GM23248 (cell line): Measurements from ENCODE around the gene SLC35B1. TPM values are rescaled to one million over a fixed set of nuclear protein-coding genes. Genes with fewer than 3 reads are reported as not detected.

Source experiments
- DNase-seq: peaks from one replicate; pipeline ENCODE4 v3.0.0-alpha.2; 2015
- H2AFZ ChIP-seq: fragments of 200-600 bp; sonication (generic); 2 replicates; pipeline ENCODE4 v1.6.1; 2016; ENCODE audit warnings: antibody characterized with exemption
- H3F3A ChIP-seq: fragments of 200-600 bp; sonication (generic); 2 replicates; pipeline ENCODE4 v1.6.1; 2016; ENCODE audit warnings: mild to moderate bottlenecking, antibody characterized with exemption, mixed run types; ENCODE audit not compliant: insufficient read depth
- H3K27ac ChIP-seq: fragments of 200-600 bp; sonication (generic); 2 replicates; pipeline ENCODE4 v1.5.1; 2016; ENCODE audit warnings: mild to moderate bottlenecking
- H3K27me3 ChIP-seq: fragments of 200-600 bp; sonication (generic); replicated peaks from 2 replicates; pipeline ENCODE4 v1.6.1; 2016; ENCODE audit warnings: mild to moderate bottlenecking; ENCODE audit not compliant: insufficient read depth
- H3K36me3 ChIP-seq: fragments of 200-600 bp; sonication (generic); 2 replicates; pipeline ENCODE4 v1.6.1; 2016; ENCODE audit warnings: low read depth, mild to moderate bottlenecking
- H3K4me1 ChIP-seq: fragments of 200-600 bp; sonication (generic); 2 replicates; pipeline ENCODE4 v1.6.1; 2016; ENCODE audit warnings: mild to moderate bottlenecking; ENCODE audit not compliant: insufficient read depth
- H3K4me2 ChIP-seq: fragments of 200-600 bp; sonication (generic); one replicate; pipeline ENCODE4 v1.6.1; 2016; ENCODE audit warnings: mild to moderate bottlenecking; ENCODE audit not compliant: unreplicated experiment
- H3K4me3 ChIP-seq: fragments of 200-600 bp; sonication (generic); 2 replicates; pipeline ENCODE4 v1.5.1; 2016; ENCODE audit warnings: mild to moderate bottlenecking
- H3K79me2 ChIP-seq: fragments of 200-600 bp; sonication (generic); 2 replicates; pipeline ENCODE4 v1.6.1; 2016; ENCODE audit warnings: mild to moderate bottlenecking; ENCODE audit not compliant: insufficient read depth
- H3K9ac ChIP-seq: fragments of 200-600 bp; sonication (generic); 2 replicates; pipeline ENCODE4 v1.6.1; 2016; ENCODE audit warnings: mild to moderate bottlenecking
- H3K9me2 ChIP-seq: fragments of 200-600 bp; sonication (generic); 2 replicates; pipeline ENCODE4 v1.6.1; 2016; ENCODE audit warnings: mixed run types, mild to moderate bottlenecking, moderate library complexity; ENCODE audit not compliant: insufficient read depth
- H3K9me3 ChIP-seq: fragments of 200-600 bp; sonication (generic); one replicate; pipeline ENCODE4 v1.6.1; 2017; ENCODE audit warnings: low read depth
- H4K20me1 ChIP-seq: fragments of 200-600 bp; sonication (generic); 2 replicates; pipeline ENCODE4 v1.6.0; 2016; ENCODE audit not compliant: insufficient read depth
- EZH2 ChIP-seq: fragments of 200-600 bp; sonication (generic); IDR thresholded peaks from 2 replicates; pipeline ENCODE4 v1.6.1; 2018; ENCODE audit warnings: antibody characterized with exemption, mild to moderate bottlenecking; ENCODE audit not compliant: insufficient read depth, poor library complexity, severe bottlenecking
- EZH2phosphoT487 ChIP-seq: fragments of 200-600 bp; sonication (generic); IDR thresholded peaks from 2 replicates; pipeline ENCODE4 v1.6.1; 2018; ENCODE audit warnings: antibody characterized with exemption, moderate library complexity, mild to moderate bottlenecking, low read depth; ENCODE audit not compliant: insufficient read depth
- WGBS, 2 experiments: methylation state at CpG; one replicate each; pipeline ENCODE4 v1.1.6; 2015 to 2017; ENCODE audit warnings: low lambda C conversion rate in 2 of 2, low coverage in 1 of 2; ENCODE audit errors: missing lambda C conversion rate in 2 of 2; 5-methylcytosine and 5-hydroxymethylcytosine counted together
- in situ Hi-C: fragments of 300-500 bp; cut with MboI; formaldehyde crosslinking; loops from 2 replicates; pipeline ENCODE4 v1.15.0; 2020
- polyA plus RNA-seq: library from polyadenylated mRNA; unstranded; fragments of >200 nt; fragmentation: Nextera tagmentation; extraction: Ambion mirVana; gene quantifications from 2 replicates; pipeline ENCODE4 v1.2.1, GENCODE V29; 2016
- total RNA-seq: library from RNA; depleted of rRNA; stranded (reverse); fragments of >200 nt; shearing (Covaris generic); gene quantifications from 2 replicates; pipeline ENCODE4 v1.2.3, GENCODE V29; 2014

Gene SLC35B1
- total and polyA plus RNA-seq, 2 experiments from 2014 or later = 66.5 to 71.7 TPM

DNA sequence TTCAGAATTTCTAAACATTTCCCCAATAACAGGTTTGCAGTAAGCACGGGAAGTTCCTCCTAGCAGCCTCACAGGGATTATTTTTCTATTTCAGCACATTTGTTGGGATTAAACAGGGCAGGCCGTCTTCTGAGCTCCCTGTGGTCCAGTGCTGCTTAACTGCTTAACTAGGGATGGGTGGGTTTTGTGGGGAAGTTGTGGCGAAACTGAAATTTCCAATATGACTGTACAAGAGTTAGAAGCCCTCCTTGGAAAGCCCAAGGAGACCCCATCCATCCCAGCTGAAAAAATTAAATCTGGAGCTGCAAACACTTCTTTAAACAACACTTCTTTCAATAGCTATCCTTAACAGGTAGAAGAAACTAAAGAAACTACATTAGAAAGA is 33.9 kb upstream of the SLC35B1 start:
- TF ChIP-seq EZH2phosphoT487 (no peak), EZH2 (no peak)
- in situ Hi-C loops = no loop called here
- H3K4me3 ChIP-seq = no peak overlapping the region
- no peak overlapping the region for H3K27ac ChIP-seq
- H3K27me3 ChIP-seq = no peaks in the 10 kb centered on the region
- 36 to 39% methylated on average over 3 of the region's 3 CpGs for WGBS, 2 experiments
- H3K4me1 ChIP-seq = peaks cover 11% of the 10 kb centered on the region
- no peaks in the 10 kb centered on the region for H3K36me3 ChIP-seq
- H4K20me1 ChIP-seq = no peaks in the 10 kb centered on the region
- H2AFZ ChIP-seq = no peak overlapping the region
- no peak for DNase-seq
- H3K9ac ChIP-seq = no peak overlapping the region
- no peak overlapping the region for H3K4me2 ChIP-seq
- H3K79me2 ChIP-seq = no peaks in the 10 kb centered on the region
- H3K9me2 ChIP-seq = no peaks in the 10 kb centered on the region
- H3K9me3 ChIP-seq = no peaks in the 10 kb centered on the region
- H3F3A ChIP-seq = 0 out of 2 replicates have a peak, but pooled peaks cover 6% of the 10 kb centered on the region

DNA sequence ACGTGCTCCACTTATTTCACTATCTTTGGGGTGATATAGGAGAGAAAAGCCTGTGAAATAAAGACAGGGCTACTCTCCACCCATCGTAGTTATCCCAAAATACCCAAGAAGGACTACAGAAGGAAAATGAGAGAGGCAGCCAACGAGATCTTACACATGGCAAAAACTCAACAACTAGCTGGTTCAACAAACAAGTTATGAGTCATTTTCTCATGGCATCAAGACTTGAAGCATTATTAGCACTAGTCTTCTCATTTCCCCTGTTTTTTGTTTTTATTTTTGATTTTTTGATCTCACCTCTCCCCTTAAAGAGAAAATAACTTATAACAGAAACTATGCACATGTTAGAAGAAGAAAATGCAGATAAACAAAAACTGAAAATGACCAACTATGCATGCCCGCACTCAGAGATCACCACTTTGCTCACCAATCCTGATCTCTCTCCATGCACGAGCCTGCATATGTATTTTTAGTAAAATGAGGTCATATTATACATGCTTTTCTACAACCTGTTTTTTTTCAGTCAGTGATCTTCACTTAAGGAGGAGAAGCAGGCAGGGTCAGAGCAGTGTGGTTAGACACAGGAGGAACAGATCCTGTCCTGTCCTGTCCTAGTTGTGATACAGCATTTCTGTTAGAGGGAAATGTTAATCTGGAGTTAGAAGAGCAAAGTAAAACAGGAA is 33.4 kb upstream of the SLC35B1 start:
- Histone ChIP-seq H2AFZ (no peak overlapping the region), H3K4me1 (peaks cover 11% of the 10 kb centered on the region), H3K4me2 (peak overlapping the region; percentile 3), H4K20me1 (no peaks in the 10 kb centered on the region), H3K9me3 (no peaks in the 10 kb centered on the region), H3K9ac (no peak overlapping the region), H3K79me2 (no peaks in the 10 kb centered on the region), H3K9me2 (no peaks in the 10 kb centered on the region), H3F3A (0 out of 2 replicates have a peak, but pooled peaks cover 6% of the 10 kb centered on the region), H3K36me3 (no peaks in the 10 kb centered on the region), H3K27ac (no peak overlapping the region), H3K4me3 (no peak overlapping the region), H3K27me3 (no peaks in the 10 kb centered on the region)
- no peak for TF ChIP-seq EZH2
- no peak for TF ChIP-seq EZH2phosphoT487
- DNase-seq = peak; percentile 71
- WGBS, 2 experiments = 12 to 15% methylated on average over 5 of the region's 5 CpGs
- in situ Hi-C loops = no loop called here

DNA sequence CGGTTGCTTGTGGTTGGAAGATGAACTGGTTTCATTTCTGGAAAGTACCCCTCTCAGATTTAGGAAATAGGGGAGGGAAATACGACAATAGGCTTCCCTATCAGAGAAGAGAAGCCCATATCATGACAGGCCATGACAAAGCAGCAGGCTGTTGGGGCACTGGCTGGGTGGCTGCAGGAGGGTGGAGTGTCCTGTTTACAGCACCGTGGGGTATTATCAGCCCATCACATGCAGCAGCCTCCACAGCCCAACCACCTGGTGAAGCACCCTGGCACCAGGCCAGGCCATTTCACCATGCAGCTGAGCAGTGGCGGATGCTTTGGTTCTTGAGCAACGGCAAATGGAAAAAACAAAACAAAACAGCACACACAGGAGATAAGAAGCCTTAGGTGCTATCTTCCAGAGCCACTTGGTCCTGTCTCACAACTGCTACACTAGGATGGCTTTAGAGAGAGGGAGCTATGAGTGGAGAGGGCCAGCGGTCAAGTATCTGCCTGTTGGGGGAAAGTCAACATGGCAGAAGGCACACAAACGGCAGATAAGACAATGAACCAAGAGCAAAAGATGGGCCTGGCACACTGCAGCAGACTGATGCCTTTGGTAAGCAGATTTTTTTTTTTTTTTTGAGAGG is 32.0 kb upstream of the SLC35B1 start:
- no peak overlapping the region for H3K4me2 ChIP-seq
- no peak for DNase-seq
- H3K4me1 ChIP-seq = peaks cover 11% of the 10 kb centered on the region
- no peak overlapping the region for H3K27ac ChIP-seq
- 0 out of 2 replicates have a peak, but pooled peaks cover 6% of the 10 kb centered on the region for H3F3A ChIP-seq
- no peaks in the 10 kb centered on the region for H4K20me1 ChIP-seq
- no peaks in the 10 kb centered on the region for H3K9me2 ChIP-seq
- H3K4me3 ChIP-seq = no peak overlapping the region
- H3K9me3 ChIP-seq = no peaks in the 10 kb centered on the region
- no peaks in the 10 kb centered on the region for H3K79me2 ChIP-seq
- no peak for TF ChIP-seq EZH2
- TF ChIP-seq EZH2phosphoT487 = no peak
- H3K27me3 ChIP-seq = no peaks in the 10 kb centered on the region
- no peak overlapping the region for H2AFZ ChIP-seq
- H3K9ac ChIP-seq = no peak overlapping the region
- WGBS, 2 experiments = 75 to 80% methylated on average over 7 of the region's 7 CpGs
- no peaks in the 10 kb centered on the region for H3K36me3 ChIP-seq
- in situ Hi-C loops = no loop called here

DNA sequence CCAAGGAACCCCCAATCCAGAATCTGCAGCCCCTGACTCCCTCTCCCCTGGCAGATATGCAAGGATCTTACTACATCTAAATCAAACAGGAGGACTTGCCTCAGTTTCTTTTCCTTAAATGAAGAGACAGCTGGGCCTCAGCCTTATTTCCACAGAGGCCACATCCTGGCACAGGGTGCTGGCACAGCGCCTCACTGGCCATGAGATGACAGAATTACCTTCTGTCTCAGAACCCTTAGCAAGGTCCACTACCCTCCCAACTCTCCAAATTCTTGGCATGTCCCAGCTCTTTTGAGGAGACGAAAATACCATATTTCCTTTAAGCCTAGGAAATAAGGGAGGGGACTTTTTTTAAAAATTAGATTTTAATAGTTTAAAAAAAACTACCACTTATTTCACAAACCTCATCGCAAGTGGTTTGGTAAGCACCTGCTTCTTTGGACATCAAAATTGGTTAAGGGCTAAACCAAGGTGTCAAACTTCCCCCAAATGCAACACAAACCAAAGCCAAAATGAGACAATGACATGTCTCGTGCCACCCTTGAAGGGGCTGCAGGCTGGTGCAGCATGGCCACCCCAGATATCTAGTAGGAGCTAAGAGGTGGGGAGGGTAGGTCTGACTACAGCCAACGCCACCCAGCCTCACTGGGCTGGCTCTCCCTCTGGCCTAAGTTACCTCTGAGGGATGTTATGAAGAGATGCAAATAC is 30.8 kb upstream of the SLC35B1 start:
- in situ Hi-C loops = no loop called here
- H3K4me3 ChIP-seq = no peak overlapping the region
- H3K9me2 ChIP-seq = no peaks in the 10 kb centered on the region
- no peak overlapping the region for H3K4me2 ChIP-seq
- H3K4me1 ChIP-seq = peaks cover 11% of the 10 kb centered on the region
- no peak overlapping the region for H2AFZ ChIP-seq
- no peaks in the 10 kb centered on the region for H3K27me3 ChIP-seq
- H4K20me1 ChIP-seq = no peaks in the 10 kb centered on the region
- no peaks in the 10 kb centered on the region for H3K79me2 ChIP-seq
- 60 to 68% methylated on average over 5 of the region's 5 CpGs for WGBS, 2 experiments
- H3K9ac ChIP-seq = no peak overlapping the region
- no peaks in the 10 kb centered on the region for H3K9me3 ChIP-seq
- H3K36me3 ChIP-seq = no peaks in the 10 kb centered on the region
- 0 out of 2 replicates have a peak, but pooled peaks cover 6% of the 10 kb centered on the region for H3F3A ChIP-seq
- no peak for DNase-seq
- TF ChIP-seq EZH2 (no peak), EZH2phosphoT487 (no peak)
- H3K27ac ChIP-seq = no peak overlapping the region
